Duodenal mucosa (tissue), 2 donors: ENCODE results near the gene GDNF.

Experiments used
- H3K27ac ChIP-seq: one replicate; pipeline ENCODE4 v1.7.0; 2013; ENCODE audit warnings: low read depth, low read length
- H3K27me3 ChIP-seq, 2 donors: one replicate each; pipeline ENCODE4 v1.7.0; 2013; ENCODE audit warnings: low read length in 2 of 2, control low read depth in 1 of 2; ENCODE audit not compliant: insufficient read depth in 2 of 2, control insufficient read depth in 1 of 2
- H3K36me3 ChIP-seq, 2 donors: one replicate each; pipeline ENCODE4 v1.7.0; 2013; ENCODE audit warnings: low read length in 2 of 2, control low read depth in 1 of 2; ENCODE audit not compliant: insufficient read depth in 2 of 2, control insufficient read depth in 1 of 2
- H3K4me1 ChIP-seq, 2 donors: one replicate each; pipeline ENCODE4 v1.7.0; 2013; ENCODE audit warnings: low read length in 2 of 2, control low read depth in 1 of 2; ENCODE audit not compliant: insufficient read depth in 2 of 2, control insufficient read depth in 1 of 2
- H3K4me3 ChIP-seq, 2 donors: one replicate each; pipeline ENCODE4 v1.7.0; 2013; ENCODE audit warnings: low read length in 2 of 2, low read depth in 1 of 2
- H3K9ac ChIP-seq, 2 donors: one replicate each; pipeline ENCODE4 v1.7.0; 2013; ENCODE audit warnings: low read length in 2 of 2, low read depth in 1 of 2
- H3K9me3 ChIP-seq, 2 donors: one replicate each; pipeline ENCODE4 v1.7.0; 2013; ENCODE audit warnings: low read length in 2 of 2, control low read depth in 1 of 2; ENCODE audit not compliant: control insufficient read depth in 1 of 2

GDNF gene

DNA sequence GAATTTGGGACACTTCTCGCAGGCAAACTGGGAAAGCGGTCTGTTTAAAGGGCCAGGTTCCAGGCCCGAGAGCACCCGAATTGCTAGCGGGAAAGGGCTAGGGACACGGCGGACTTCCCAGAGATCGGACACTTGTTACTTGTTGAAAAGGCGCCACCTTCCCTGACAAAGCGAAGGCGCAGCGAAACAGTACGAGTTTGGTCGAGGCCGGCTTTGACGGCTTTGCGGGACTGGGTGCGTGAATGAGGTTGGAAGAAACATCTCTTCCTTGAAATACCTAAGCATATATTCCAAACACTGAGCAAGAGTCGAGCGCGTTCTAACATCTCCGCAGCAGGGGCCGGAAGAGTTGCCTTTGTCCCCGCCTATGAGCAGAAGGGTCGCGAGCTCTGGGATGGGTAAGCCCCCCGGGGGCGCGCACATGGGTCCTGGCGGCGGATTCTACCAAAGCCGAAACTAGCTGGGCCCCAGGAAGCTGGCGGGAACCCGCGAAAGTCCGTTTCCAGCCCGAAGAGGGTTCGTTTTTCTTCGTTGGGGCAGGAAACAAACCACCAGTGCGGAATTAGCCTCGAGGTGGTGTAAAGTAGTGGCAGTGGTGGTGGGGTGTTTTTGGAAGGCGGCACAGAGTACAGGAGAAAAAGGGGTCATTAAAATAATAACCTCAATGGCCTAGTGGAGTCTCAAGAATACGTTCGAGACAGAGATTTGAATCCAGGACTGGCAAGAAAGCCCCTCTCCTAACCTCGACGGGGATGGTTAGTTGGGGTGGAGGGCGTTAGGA, 1.5 kb downstream of the GDNF start:
- Histone ChIP-seq H3K4me3 (peak overlapping the region; percentile 31 to 65), H3K27me3 (peaks cover 72 to 84% of the 10 kb centered on the region in 2 donors), H3K4me1 (peaks cover 0 to 19% of the 10 kb centered on the region in 2 donors), H3K9me3 (no peaks in the 10 kb centered on the region), H3K27ac (no peak overlapping the region), H3K9ac (peak overlapping the region; percentile 12 to 41), H3K36me3 (no peaks in the 10 kb centered on the region)

DNA sequence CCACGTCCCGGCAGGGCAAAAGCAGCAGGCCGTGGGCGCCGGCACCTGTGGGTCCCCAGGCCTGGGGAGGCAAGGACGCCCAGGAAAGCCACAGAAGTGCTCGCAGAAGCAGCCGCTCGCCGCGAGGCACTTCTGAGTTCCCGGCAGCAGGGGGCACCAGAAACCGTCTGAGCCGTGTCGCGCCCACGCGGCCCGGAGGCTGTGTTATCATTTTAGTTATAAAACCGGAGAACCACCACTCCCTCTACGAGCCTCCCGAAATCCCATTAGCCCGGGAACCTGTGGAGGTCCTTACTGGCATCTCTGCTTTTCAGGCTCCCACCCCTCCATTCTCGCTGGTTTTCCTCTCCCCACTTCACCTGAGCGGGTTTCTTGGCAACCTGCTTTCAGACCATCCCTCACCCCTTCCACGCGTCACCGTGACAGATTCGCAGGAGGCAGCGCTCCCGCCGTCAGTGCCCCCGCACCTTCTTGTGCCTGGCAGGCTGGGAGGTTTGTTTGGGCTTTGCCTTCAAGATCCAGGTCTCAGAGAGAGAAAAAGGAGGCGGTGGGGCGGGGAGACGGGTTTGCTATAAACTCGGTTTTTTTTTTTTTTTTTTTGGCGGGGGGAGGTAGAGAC, 2.3 kb downstream of the GDNF start:
- Histone ChIP-seq H3K4me1 (peaks cover 0 to 19% of the 10 kb centered on the region in 2 donors), H3K36me3 (no peaks in the 10 kb centered on the region)

DNA sequence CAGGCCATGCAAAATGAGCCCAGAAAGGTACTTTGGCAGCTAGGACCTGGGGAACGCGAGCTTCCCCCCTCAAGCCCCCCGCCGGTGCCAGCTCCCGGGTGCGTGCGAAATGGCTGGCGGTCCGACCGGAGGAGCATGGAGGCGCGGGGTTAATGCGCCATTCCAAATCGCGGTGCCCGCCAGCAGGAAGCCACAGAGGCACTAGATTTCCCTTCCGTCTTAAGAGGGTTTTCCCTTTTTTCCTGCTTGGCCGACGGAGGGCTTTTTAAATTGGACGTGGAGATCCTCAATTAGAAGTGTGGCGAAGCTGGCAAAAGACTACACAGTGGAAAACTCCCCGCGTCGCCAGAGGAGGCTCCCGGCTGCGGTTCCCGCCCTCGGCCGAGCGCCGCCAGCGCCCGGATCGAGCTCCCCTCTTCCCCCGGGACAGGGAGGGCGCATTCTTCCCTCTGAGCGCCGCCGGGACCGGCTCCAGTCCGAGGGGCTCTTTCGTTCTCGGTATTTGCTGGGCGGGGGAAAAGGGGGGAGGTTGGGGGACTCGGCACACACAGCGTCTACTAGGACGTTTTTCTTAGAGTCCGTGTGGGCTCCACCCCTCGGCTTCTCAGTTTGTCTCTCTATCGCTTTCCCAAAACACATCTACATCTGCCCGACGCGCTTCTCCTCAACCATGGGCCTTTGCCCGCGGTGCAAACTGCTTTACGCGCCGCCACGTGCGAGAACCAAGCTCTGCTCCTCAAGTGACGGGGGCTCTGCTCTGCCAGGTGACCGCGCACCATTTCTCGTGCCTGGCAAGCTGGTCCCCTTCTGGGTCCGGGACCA, 3.0 kb downstream of the GDNF start:
- no peaks in the 10 kb centered on the region for H3K9me3 ChIP-seq
- peaks cover 66 to 91% of the 10 kb centered on the region in 2 donors for H3K27me3 ChIP-seq
- H3K9ac ChIP-seq = no peak overlapping the region
- H3K36me3 ChIP-seq = no peaks in the 10 kb centered on the region
- peak overlapping the region; percentile 31 to 65 for H3K4me3 ChIP-seq
- H3K27ac ChIP-seq = no peak overlapping the region
- H3K4me1 ChIP-seq = peaks cover 0 to 19% of the 10 kb centered on the region in 2 donors

More for the DNA sequence above, 2.3 kb downstream of the GDNF start:
- Histone ChIP-seq H3K27me3 (peaks cover 72 to 90% of the 10 kb centered on the region in 2 donors), H3K9ac (no peak overlapping the region), H3K9me3 (no peaks in the 10 kb centered on the region), H3K4me3 (peak overlapping the region; percentile 31 to 65), H3K27ac (no peak overlapping the region)

DNA sequence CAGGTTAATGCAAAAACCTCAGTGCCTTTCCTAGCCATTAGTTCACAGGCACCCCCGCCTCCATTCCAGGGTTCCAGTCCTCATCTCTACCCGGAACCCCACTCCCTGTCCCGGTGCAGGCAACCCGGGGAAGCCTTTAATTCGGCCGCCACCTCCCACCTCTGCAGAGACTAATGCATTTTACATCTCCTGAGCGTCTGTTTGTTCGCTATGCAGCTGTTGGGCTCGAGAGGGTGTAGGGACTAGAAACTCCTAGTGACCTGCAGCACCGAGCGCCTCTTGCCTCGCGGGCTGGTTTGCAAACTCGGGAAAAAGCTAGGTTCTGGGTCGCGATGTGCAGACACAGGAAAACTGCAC, 3.6 kb downstream of the GDNF start:
- Histone ChIP-seq H3K9me3 (no peaks in the 10 kb centered on the region), H3K27ac (no peak overlapping the region), H3K27me3 (peaks cover 61 to 91% of the 10 kb centered on the region in 2 donors), H3K9ac (no peak overlapping the region), H3K36me3 (no peaks in the 10 kb centered on the region), H3K4me1 (peaks cover 0 to 19% of the 10 kb centered on the region in 2 donors), H3K4me3 (peak overlapping the region; percentile 31 to 65)

DNA sequence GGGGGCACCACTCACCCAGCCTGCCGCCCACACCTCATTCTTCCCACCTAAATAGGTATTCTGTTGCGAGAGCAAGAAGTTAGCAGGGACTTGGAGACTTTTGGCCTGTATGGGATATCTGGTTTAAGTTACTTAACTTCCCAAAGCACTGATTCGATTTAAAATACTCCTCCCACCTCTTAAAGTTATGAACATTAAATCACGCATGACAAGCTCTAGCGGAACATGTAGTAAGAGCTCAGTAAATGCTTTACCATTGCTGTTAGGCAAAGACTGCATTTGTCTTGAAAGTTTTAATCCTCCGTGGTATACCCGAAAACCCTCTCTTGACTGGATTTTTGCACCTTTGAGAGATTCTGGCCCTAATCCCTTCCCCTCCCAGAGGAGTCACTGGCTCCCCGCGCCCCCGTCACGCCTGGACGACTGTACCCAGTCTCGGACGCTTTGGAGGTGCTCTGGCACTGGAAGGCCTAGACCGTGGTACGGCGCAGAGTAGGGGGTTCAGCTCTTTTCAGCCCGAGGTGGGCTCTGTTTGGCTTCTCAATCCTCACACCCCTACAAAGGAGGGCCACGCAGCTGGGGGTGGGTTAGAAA, 4.4 kb downstream of the GDNF start:
- Histone ChIP-seq H3K4me3 (no peak overlapping the region), H3K9ac (no peak overlapping the region), H3K9me3 (no peaks in the 10 kb centered on the region), H3K27ac (no peak overlapping the region), H3K36me3 (no peaks in the 10 kb centered on the region), H3K4me1 (peaks cover 0 to 19% of the 10 kb centered on the region in 2 donors), H3K27me3 (peaks cover 56 to 87% of the 10 kb centered on the region in 2 donors)

DNA sequence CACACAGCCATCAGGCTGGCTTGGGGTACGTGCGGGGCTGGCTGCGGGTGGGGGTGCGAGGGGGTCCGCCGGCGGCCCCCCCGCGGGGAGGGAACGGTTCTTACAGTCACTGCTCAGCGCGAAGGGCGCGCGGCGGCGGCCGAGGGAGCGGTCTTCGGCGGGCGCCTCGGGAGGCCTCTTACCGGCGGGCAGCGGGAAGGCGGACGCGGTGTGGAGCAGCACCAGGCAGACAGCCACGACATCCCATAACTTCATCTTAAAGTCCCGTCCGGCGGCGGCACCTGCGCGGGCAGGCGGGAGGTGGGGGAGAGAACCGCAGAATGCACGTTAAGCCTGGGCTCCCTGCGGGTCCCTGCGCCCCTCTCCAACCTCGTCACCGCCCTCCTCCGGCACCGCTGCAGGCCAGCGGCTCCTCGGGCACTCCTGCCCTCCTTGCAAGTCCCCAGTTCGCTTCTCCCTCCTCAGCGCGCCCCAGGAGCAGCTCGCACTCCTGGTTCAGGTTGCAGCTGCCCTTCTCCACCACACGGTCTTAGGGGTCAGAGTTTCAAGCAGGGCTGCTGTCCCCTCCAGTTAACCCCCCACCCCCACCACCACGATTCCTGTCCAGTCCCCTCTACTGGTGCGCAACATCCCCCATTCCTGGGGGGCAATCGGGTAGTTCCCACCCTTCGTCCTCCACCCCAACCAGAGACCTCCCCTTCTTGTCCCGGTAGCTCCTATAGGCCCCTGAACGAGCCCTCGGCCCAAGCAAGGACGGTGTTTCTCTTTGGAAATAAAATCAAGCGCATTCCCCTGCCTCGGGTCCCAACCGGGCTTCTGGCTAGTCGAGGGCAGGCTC, 5.1 kb downstream of the GDNF start:
- no peaks in the 10 kb centered on the region for H3K9me3 ChIP-seq
- no peak overlapping the region for H3K4me3 ChIP-seq
- peaks cover 56 to 89% of the 10 kb centered on the region in 2 donors for H3K27me3 ChIP-seq
- peaks cover 0 to 19% of the 10 kb centered on the region in 2 donors for H3K4me1 ChIP-seq
- no peak overlapping the region for H3K9ac ChIP-seq
- H3K27ac ChIP-seq = no peak overlapping the region
- H3K36me3 ChIP-seq = no peaks in the 10 kb centered on the region

DNA sequence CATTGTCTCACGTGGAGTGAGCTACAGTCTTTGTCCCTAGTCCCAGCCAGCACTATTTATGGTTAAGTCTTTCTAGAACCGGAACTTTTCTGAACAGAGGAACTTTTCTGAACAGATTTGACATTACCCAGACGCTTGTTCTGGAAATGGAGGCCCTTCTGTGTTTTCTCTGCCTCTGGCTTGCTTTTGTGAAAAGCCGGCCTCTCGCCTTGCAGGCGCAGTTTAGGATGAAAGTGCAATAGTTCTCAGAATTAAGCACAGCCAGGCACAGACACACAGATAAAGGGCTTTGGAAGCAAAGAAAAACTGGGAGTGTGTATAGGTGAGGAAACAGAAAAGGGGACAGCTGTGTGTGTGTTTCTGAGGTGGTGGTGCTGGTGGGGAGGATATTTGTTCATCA, 5.9 kb downstream of the GDNF start:
- peaks cover 52 to 87% of the 10 kb centered on the region in 2 donors for H3K27me3 ChIP-seq
- H3K36me3 ChIP-seq = no peaks in the 10 kb centered on the region
- no peaks in the 10 kb centered on the region for H3K9me3 ChIP-seq
- peaks cover 0 to 19% of the 10 kb centered on the region in 2 donors for H3K4me1 ChIP-seq
- H3K27ac ChIP-seq = no peak overlapping the region
- no peak overlapping the region for H3K4me3 ChIP-seq
- H3K9ac ChIP-seq = no peak overlapping the region

DNA sequence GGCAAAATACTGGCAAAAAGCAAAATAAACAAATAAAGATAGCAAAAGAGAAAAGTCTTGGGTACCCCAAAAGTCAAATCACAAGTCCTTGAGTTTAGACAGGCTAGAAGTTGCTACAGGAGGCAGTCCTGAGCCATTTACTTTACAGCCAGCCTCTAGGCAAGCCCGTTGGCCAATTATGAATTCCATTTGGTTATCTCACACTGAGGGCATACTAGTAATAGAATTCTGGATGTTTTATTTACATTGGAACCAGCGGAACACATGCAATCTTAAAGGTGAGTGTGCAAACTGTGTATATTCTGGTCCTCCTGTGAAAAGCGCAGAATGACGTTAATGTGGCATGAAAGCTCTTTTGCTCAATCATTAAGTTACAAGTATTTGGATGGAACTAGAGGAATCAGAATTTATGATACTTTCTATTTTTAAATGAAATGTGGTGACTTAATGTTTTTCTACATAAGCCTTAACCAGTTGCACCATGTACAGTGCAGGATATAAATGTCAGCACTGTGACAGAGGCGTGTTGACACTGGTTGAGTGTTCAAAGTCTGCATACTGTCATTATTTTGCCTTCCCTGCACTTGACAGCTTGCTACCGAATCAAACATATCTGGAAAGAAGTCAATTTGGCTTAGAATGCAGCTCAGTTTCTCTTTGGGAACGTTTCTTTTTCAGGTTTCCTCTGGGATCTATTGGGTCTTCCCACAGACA, 7.9 kb downstream of the GDNF start:
- H3K36me3 ChIP-seq = no peaks in the 10 kb centered on the region
- H3K27ac ChIP-seq = no peak overlapping the region
- no peaks in the 10 kb centered on the region for H3K9me3 ChIP-seq
- peaks cover 33 to 70% of the 10 kb centered on the region in 2 donors for H3K27me3 ChIP-seq
- H3K4me1 ChIP-seq = peaks cover 0 to 9% of the 10 kb centered on the region in 2 donors
- no peak overlapping the region for H3K4me3 ChIP-seq
- no peak overlapping the region for H3K9ac ChIP-seq

DNA sequence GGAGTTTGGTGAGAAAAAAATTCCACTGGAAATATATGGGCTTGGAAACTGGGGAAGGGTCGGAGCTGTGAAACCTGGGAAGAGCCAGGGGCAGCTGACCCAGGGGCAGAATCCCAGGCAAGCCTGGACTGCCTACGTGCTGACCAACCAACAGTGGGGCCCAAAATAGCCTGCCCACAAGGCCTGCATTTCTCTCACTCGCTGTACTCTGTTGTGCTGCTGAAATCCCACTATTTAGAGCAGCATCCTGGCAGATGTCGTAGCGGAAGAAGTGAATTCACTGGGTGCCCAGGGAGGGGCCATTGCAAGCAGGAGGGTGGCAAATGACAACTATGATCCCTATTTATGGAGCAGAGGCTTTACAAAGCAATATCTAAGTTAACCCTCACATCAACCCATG, 9.5 kb downstream of the GDNF start:
- Histone ChIP-seq H3K27ac (no peak overlapping the region), H3K9me3 (no peaks in the 10 kb centered on the region), H3K36me3 (no peaks in the 10 kb centered on the region), H3K4me1 (no peaks in the 10 kb centered on the region), H3K27me3 (peaks cover 17 to 54% of the 10 kb centered on the region in 2 donors), H3K4me3 (no peak overlapping the region), H3K9ac (no peak overlapping the region)
